Panc1 (cell line): ENCODE measurements around the gene NLRP9. TPM values are rescaled to one million over a fixed set of nuclear protein-coding genes. Genes with fewer than 3 reads are reported as not detected.

Experiments
- ATAC-seq: fragments of 200-7000 bp; cut with Tn5 transposase; 2 replicates; pipeline ENCODE4 v1.9.1; 2020; ENCODE audit warnings: mild to moderate bottlenecking, moderate library complexity
- BruUV-seq: library from RNA; stranded (reverse); fragments of 400-500 nt; replicated peaks from 2 replicates; lab custom pipeline; 2021; lab: Mats Ljungman, UMichigan
- CTCF ChIA-PET: fragments of 300-600 bp; sonication (Branson Sonifier 250); formaldehyde crosslinking; loops from one replicate; lab custom pipeline; 2022; ENCODE audit warnings: antibody characterized with exemption; lab: Charles Lee
- POLR2A ChIA-PET: fragments of 300-600 bp; sonication (Branson Sonifier 250); formaldehyde crosslinking; loops from one replicate; lab custom pipeline; 2022; ENCODE audit warnings: antibody characterized with exemption; lab: Charles Lee
- DNase-seq: peaks from one replicate; pipeline ENCODE4 v3.0.0-alpha.2; 2010; ENCODE audit warnings: low read depth, low spot score
- H3K27ac ChIP-seq: 2 replicates; pipeline ENCODE4 v1.5.1; 2011; ENCODE audit warnings: mild to moderate bottlenecking, low read length, inconsistent platforms
- H3K27me3 ChIP-seq: fragments of 200-500 bp; sonication (Bioruptor generic); 2 replicates; pipeline ENCODE4 v1.6.0; 2014; ENCODE audit warnings: low read length, inconsistent platforms; ENCODE audit not compliant: control insufficient read depth, insufficient read depth
- H3K36me3 ChIP-seq: fragments of 200-500 bp; sonication (Bioruptor generic); 2 replicates; pipeline ENCODE4 v1.5.1; 2014; ENCODE audit warnings: inconsistent platforms, mild to moderate bottlenecking, low read length, moderate library complexity; ENCODE audit not compliant: control insufficient read depth, insufficient read depth
- H3K4me1 ChIP-seq: 2 replicates; pipeline ENCODE4 v1.5.1; 2011; ENCODE audit warnings: inconsistent platforms, mild to moderate bottlenecking, low read length, moderate library complexity; ENCODE audit not compliant: control insufficient read depth, insufficient read depth
- H3K4me3 ChIP-seq, 2 experiments: 2 replicates each; pipeline ENCODE4 v1.5.1; 2011 to 2012; ENCODE audit warnings: low read depth in 2 of 2, low read length in 2 of 2, mild to moderate bottlenecking in 2 of 2, inconsistent platforms in 1 of 2, moderate library complexity in 1 of 2
- H3K9me3 ChIP-seq: fragments of 200-500 bp; sonication (Bioruptor generic); 2 replicates; pipeline ENCODE4 v1.5.1; 2014; ENCODE audit warnings: low read depth, mild to moderate bottlenecking, inconsistent platforms, low read length, moderate library complexity; ENCODE audit not compliant: control insufficient read depth, insufficient read depth
- POLR2AphosphoS5 ChIP-seq: IDR thresholded peaks from 2 replicates; pipeline ENCODE4 v1.6.1; 2012; ENCODE audit warnings: mild to moderate bottlenecking, low read depth, low read length, moderate library complexity
- SIN3A ChIP-seq: IDR thresholded peaks from 2 replicates; pipeline ENCODE4 v1.6.1; 2012; ENCODE audit warnings: low read depth, mild to moderate bottlenecking, low read length, moderate library complexity, borderline replicate concordance; ENCODE audit not compliant: insufficient read depth
- TCF7L2 ChIP-seq: IDR thresholded peaks from 2 replicates; pipeline ENCODE4 v1.6.1; 2011; ENCODE audit warnings: mild to moderate bottlenecking, low read depth, low read length, inconsistent platforms
- in situ Hi-C: cut with HindIII; loops from 2 replicates; pipeline ENCODE4 v1.10.0; 2016; ENCODE audit warnings: low sequenced_read_pairs, low pct_unique_long_range_greater_than_20kb
- intact Hi-C: fragments of 100-400 bp; cut with micrococcal nuclease; formaldehyde crosslinking; loops from one replicate; pipeline ENCODE4 v1.10.0; 2022; ENCODE audit not compliant: unreplicated experiment
- total RNA-seq: library from RNA; stranded (reverse); gene quantifications from one replicate; pipeline ENCODE4 v1.2.1, GENCODE V29; 2021; ENCODE audit not compliant: unreplicated experiment
- TF ChIP-seq, protein P1 (sequence below): fragments of 450-650 bp; IDR thresholded peaks from 2 replicates; pipeline ENCODE4 v1.5.1; 2017; ENCODE audit warnings: mild to moderate bottlenecking
- TF ChIP-seq, protein P2 (sequence below), 2 experiments: IDR thresholded peaks; 2 replicates each; pipeline ENCODE4 v1.6.1; 2011 to 2012; ENCODE audit warnings: low read depth in 2 of 2, control low read depth in 1 of 2, low read length in 1 of 2, mild to moderate bottlenecking in 1 of 2, moderate library complexity in 1 of 2; ENCODE audit not compliant: insufficient read depth in 1 of 2

Gene NLRP9
- total RNA-seq, 1 experiment from 2014 or later = not detected

DNA sequence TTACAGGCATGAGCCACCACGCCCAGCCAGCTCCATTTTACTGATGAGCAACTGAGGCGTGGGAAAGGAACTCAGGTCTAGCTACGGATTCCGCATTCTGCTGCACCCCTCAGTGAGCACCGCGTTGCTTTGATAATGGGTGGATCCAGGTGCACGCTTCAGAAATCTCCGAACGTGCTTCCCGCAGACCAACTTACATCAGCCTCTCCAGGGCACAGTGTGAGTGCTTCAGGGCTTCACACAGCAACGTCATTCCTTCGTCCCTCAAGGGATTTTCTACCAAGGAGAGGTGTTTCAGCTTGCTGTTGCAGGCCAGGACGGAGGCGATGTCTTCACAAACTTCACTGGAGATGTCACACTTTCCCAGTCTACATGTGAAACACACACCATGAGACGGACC, 21.7 kb downstream of the NLRP9 start:
- no TSS peak for BruUV-seq
- peaks cover 4% of the 10 kb centered on the region; the same call in 1 of the 2 replicates for H3K9me3 ChIP-seq
- intact Hi-C loops = no loop called here
- no peak overlapping the region for H3K27ac ChIP-seq
- ChIA-PET CTCF (no interaction called here), POLR2A (no interaction called here)
- no peaks in the 10 kb centered on the region for H3K36me3 ChIP-seq
- no peak overlapping the region for H3K4me3 ChIP-seq
- in situ Hi-C loops = no loop called here
- DNase-seq (no peak), ATAC-seq (no peak)
- H3K4me1 ChIP-seq = no peaks in the 10 kb centered on the region
- TF ChIP-seq, protein P1, sequence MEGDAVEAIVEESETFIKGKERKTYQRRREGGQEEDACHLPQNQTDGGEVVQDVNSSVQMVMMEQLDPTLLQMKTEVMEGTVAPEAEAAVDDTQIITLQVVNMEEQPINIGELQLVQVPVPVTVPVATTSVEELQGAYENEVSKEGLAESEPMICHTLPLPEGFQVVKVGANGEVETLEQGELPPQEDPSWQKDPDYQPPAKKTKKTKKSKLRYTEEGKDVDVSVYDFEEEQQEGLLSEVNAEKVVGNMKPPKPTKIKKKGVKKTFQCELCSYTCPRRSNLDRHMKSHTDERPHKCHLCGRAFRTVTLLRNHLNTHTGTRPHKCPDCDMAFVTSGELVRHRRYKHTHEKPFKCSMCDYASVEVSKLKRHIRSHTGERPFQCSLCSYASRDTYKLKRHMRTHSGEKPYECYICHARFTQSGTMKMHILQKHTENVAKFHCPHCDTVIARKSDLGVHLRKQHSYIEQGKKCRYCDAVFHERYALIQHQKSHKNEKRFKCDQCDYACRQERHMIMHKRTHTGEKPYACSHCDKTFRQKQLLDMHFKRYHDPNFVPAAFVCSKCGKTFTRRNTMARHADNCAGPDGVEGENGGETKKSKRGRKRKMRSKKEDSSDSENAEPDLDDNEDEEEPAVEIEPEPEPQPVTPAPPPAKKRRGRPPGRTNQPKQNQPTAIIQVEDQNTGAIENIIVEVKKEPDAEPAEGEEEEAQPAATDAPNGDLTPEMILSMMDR = no peak
- no peak for TF ChIP-seq TCF7L2
- TF ChIP-seq, protein P2, sequence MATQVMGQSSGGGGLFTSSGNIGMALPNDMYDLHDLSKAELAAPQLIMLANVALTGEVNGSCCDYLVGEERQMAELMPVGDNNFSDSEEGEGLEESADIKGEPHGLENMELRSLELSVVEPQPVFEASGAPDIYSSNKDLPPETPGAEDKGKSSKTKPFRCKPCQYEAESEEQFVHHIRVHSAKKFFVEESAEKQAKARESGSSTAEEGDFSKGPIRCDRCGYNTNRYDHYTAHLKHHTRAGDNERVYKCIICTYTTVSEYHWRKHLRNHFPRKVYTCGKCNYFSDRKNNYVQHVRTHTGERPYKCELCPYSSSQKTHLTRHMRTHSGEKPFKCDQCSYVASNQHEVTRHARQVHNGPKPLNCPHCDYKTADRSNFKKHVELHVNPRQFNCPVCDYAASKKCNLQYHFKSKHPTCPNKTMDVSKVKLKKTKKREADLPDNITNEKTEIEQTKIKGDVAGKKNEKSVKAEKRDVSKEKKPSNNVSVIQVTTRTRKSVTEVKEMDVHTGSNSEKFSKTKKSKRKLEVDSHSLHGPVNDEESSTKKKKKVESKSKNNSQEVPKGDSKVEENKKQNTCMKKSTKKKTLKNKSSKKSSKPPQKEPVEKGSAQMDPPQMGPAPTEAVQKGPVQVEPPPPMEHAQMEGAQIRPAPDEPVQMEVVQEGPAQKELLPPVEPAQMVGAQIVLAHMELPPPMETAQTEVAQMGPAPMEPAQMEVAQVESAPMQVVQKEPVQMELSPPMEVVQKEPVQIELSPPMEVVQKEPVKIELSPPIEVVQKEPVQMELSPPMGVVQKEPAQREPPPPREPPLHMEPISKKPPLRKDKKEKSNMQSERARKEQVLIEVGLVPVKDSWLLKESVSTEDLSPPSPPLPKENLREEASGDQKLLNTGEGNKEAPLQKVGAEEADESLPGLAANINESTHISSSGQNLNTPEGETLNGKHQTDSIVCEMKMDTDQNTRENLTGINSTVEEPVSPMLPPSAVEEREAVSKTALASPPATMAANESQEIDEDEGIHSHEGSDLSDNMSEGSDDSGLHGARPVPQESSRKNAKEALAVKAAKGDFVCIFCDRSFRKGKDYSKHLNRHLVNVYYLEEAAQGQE (IDR thresholded peaks at IDR 0.05; ENCODE audit: insufficient read depth in 1 of 2, low read depth in 2 of 2, low read length in 1 of 2) = no peak
- no peak for TF ChIP-seq SIN3A
- TF ChIP-seq POLR2AphosphoS5 = no peak
- peaks cover 40% of the 10 kb centered on the region for H3K27me3 ChIP-seq

DNA sequence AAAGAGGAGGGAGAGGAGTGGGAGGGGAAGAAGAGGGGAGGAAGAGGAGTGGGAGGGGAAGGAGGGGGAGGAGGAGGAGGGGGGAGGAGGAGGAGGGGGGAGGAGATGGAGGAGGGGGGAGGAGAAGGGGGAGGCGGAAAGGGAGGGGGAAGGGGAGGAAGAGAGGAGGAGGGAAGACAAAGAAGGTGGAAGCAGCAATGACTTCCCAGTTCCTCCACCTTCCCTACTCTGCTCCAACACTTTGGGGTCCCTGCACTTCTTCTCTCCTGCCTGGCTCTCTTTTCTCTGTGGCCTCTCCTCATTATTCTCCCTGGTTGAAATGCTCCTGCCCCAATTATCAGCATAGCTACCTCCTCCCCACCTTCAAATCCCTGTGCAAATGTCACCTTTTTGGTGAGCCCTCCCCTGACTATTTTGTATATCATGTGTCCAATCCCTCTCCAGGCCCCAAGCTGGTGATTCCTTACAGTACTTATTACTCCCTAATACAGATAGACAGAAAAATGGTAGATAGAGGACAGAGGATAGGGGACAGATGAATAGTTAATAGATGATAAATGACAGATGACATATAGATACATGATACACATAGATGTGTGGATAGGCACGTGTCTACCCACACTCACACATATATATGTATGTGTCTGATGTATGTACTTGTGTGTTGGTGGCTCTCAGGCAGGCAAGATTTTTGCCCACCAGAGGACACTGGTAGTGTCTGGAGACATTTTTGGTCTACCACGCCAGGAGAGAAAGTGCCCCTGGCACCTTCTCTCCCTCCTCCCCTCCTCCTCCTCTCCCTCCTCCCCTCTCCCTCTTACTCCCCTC, 25.2 kb downstream of the NLRP9 start:
- Histone ChIP-seq H3K27me3 (peaks cover 23% of the 10 kb centered on the region), H3K9me3 (no peaks in the 10 kb centered on the region), H3K27ac (no peak overlapping the region), H3K4me1 (no peaks in the 10 kb centered on the region), H3K36me3 (no peaks in the 10 kb centered on the region), H3K4me3 (no peak overlapping the region)
- in situ Hi-C loops = no loop called here
- ATAC-seq = no peak
- DNase-seq = no peak
- BruUV-seq = no TSS peak
- TF ChIP-seq, protein P1 = no peak
- CTCF ChIA-PET = no interaction called here
- intact Hi-C loops = no loop called here
- POLR2A ChIA-PET = no interaction called here
